ENCODE measurements around the gene GRIK4. TPM values are rescaled to one million over a fixed set of nuclear protein-coding genes. Genes with fewer than 3 reads are reported as not detected.

Gene GRIK4
- total RNA-seq (not detected), polyA plus RNA-seq (under 1 TPM in 1 of 2 donors, not detected in 1; 0.02 TPM)

- peaks cover 0 to 15% (median 2%) of the 10 kb centered on the region in 4 donors for H3K27me3 ChIP-seq
- ATAC-seq (peak; percentile 93 to 97 (median 95)), FAIRE-seq (no peak), DNase-seq (peak; percentile 63 to 97 (median 82))
- WGBS, 2 donors: 0 to 1% methylated on average over 44 to 95 of the region's 95 CpGs
- TF ChIP-seq CTCF (IDR thresholded peaks at IDR 0.05): peak; percentile 87 to 96 (median 94)
- peak within 1 kb of the TSS in 2 of 4 donors; percentile 38 to 46 for H3K4me3 ChIP-seq
- H3K4me1 ChIP-seq: no peaks in the 10 kb centered on the region
- H3K36me3 ChIP-seq: no peaks in the 10 kb centered on the region
- no peaks in the 10 kb centered on the region for H3K9me3 ChIP-seq
- no peak within 1 kb of the TSS for H3K27ac ChIP-seq
- intact Hi-C loops (cut with DNase I): loop anchor here (2.0 to 10.0 kb wide), 5 partner anchors 171 to 444 kb away; no protein-coding TSS in a partner anchor
Measured at GRCh38 chr11:120511116-120511819, at the start of gene GRIK4. Gene GRIK4, plus strand, starts transcription at chr11:120511748. Its CDS starts 148,571 bp downstream, at chr11:120660319.

GRCh38 chr11:120462825-120463224, 48.7 kb upstream of the GRIK4 start:
- intact Hi-C loops (cut with DNase I): no loop called here
- H3K4me3 ChIP-seq: no peak overlapping the region
- no peak for DNase-seq
- peak in 2 of 4 donors; percentile 66 to 77 for ATAC-seq
- no peak for FAIRE-seq
- 90 to 94% methylated on average over 2 of the region's 2 CpGs for WGBS, 2 donors
- peaks cover 3 to 65% (median 26%) of the 10 kb centered on the region in 3 donors for H3K36me3 ChIP-seq
- H3K27ac ChIP-seq: no peak overlapping the region
- no peaks in the 10 kb centered on the region for H3K9me3 ChIP-seq
- no peaks in the 10 kb centered on the region for H3K27me3 ChIP-seq
- no peaks in the 10 kb centered on the region for H3K4me1 ChIP-seq
- TF ChIP-seq CTCF (IDR thresholded peaks at IDR 0.05): no peak

DNA sequence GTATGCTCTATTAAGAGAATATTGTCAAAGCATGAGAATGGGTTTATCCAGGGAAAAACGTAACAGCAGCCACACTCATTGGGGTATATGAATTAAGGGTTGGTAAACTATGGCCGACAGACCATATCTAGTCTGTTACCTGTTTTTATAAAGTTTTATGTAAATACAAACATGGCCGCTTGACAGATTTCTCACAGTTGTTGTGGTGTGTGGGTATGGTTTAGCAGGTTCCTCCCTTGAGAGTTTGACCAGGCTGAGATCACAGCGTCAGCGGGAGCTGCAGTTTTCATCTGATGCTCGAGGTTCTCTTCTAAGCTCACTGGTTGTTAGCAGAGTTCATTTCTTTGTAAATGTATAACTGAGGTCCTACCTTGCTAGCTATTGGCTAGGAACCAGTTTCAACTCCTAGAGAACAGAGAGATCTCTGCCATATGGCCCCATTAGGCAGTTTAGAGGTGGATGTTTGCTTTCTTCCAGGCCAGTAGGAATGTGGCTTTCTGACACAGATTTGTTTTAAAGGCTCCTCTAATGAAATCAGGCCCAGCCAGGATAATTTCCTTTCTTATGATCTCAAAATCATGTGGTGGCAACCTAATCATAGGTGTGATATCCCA, 45.5 kb upstream of the GRIK4 start:
- H3K36me3 ChIP-seq: peaks cover 3 to 42% (median 18%) of the 10 kb centered on the region in 3 donors
- no peak overlapping the region for H3K27ac ChIP-seq
- no peaks in the 10 kb centered on the region for H3K27me3 ChIP-seq
- intact Hi-C loops (cut with DNase I): no loop called here
- H3K9me3 ChIP-seq: no peaks in the 10 kb centered on the region
- DNase-seq: no peak
- no peaks in the 10 kb centered on the region for H3K4me1 ChIP-seq
- TF ChIP-seq CTCF (IDR thresholded peaks at IDR 0.05): no peak
- peak in 3 of 4 donors; percentile 24 to 65 (median 61) for ATAC-seq
- no peak for FAIRE-seq
- WGBS, 2 donors: 88 to 89% methylated on average over 6 of the region's 6 CpGs
- H3K4me3 ChIP-seq: no peak overlapping the region

DNA sequence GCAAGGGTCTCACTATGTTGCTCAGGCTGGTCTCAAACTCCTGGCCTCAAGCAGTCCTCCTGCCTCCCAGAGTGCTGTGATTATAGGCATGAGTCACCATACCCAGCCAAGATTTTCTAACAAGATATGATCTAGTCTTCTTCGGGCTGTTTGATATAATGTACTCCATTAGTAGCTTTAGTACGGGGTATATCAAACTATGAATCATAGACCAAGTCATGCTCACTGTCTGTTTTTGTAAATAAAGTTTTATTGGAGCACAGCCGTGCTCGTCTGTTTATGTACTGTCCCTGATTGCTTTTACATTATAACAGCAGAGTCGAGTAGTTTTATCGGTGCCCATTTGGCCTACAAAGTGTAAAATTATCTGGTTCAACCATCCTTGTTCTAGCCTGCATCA, 43.9 kb upstream of the GRIK4 start:
- H3K4me3 ChIP-seq: no peak overlapping the region
- DNase-seq: no peak
- H3K4me1 ChIP-seq: no peaks in the 10 kb centered on the region
- H3K27me3 ChIP-seq: no peaks in the 10 kb centered on the region
- H3K36me3 ChIP-seq: peaks cover 0 to 41% (median 16%) of the 10 kb centered on the region in 3 donors
- WGBS, 2 donors: 95 to 97% methylated on average over 6 of the region's 6 CpGs
- no peak for FAIRE-seq
- TF ChIP-seq CTCF (IDR thresholded peaks at IDR 0.05): no peak
- H3K9me3 ChIP-seq: no peaks in the 10 kb centered on the region
- intact Hi-C loops (cut with DNase I): no loop called here
- ATAC-seq: no peak
- no peak overlapping the region for H3K27ac ChIP-seq

Data from pancreas (tissue), 10 donors.